Measurements from ENCODE around the gene GAS2L3.

- TF ChIP-seq CTCF (conservative IDR thresholded peaks at IDR 0.05) (no peak), EZH2 (IDR thresholded peaks at IDR 0.05; ENCODE audit: low read depth) (no peak)
These were observed 79.0 kb downstream of the GAS2L3 start for GRCh38 chr12:100652488-100652887.
